SK-N-SH (cell line): ENCODE data around the gene WBP1L. TPM values are rescaled to one million over a fixed set of nuclear protein-coding genes. Genes with fewer than 3 reads are reported as not detected.

Source experiments
- CTCF ChIA-PET: fragments of 300-600, 350-600 bp; formaldehyde crosslinking; extraction: SDS; loops from one replicate; lab custom pipeline; 2021; lab: Yijun Ruan, JAX
- POLR2A ChIA-PET: fragments of 350-600 bp; sonication (Branson Sonifier 250); formaldehyde crosslinking; extraction: SDS; loops from one replicate; lab custom pipeline; 2020; ENCODE audit warnings: antibody characterized with exemption, inconsistent platforms; lab: Yijun Ruan, JAX
- DNase-seq: peaks from one replicate; pipeline ENCODE4 v3.0.0; 2012
- H2AFZ ChIP-seq: fragments of 200-600 bp; sonication (generic); 2 replicates; pipeline ENCODE4 v1.8.1; 2016; ENCODE audit warnings: antibody characterized with exemption, mild to moderate bottlenecking, low read depth
- H3F3A ChIP-seq: fragments of 200-600 bp; sonication (generic); replicated peaks from 2 replicates; pipeline ENCODE3; 2016; ENCODE audit warnings: antibody characterized with exemption, mild to moderate bottlenecking; ENCODE audit not compliant: insufficient read depth
- H3K27ac ChIP-seq, 2 experiments: fragments of 200-500 bp in 1 of 2; fragments of 200-600 bp in 1 of 2; sonication (Bioruptor generic) in 1 of 2; sonication (generic), shearing (Covaris generic) in 1 of 2; 2 replicates each; pipeline versions ENCODE4 v1.5.1 to v1.6.1; 2014 to 2016; ENCODE audit warnings: low read depth in 2 of 2, inconsistent platforms in 1 of 2, low read length in 1 of 2, mild to moderate bottlenecking in 1 of 2, mixed read lengths in 1 of 2
- H3K27me3 ChIP-seq: fragments of 200-600 bp; sonication (generic), shearing (Covaris generic); 2 replicates; pipeline ENCODE4 v1.6.1; 2016; ENCODE audit warnings: mixed run types; ENCODE audit not compliant: insufficient read depth
- H3K36me3 ChIP-seq, 2 experiments: fragments of 200-500 bp in 1 of 2; fragments of 200-600 bp in 1 of 2; sonication (Bioruptor generic) in 1 of 2; sonication (generic) in 1 of 2; replicated peaks in 1 of 2; 2 replicates each; pipeline versions ENCODE3 to v1.5.1; 2014 to 2016; ENCODE audit warnings: low read length in 1 of 2, mild to moderate bottlenecking in 1 of 2; ENCODE audit not compliant: insufficient read depth in 2 of 2, control insufficient read depth in 1 of 2
- H3K4me1 ChIP-seq, 2 experiments: fragments of 200-500 bp in 1 of 2; fragments of 200-600 bp in 1 of 2; sonication (Bioruptor generic) in 1 of 2; sonication (generic), shearing (Covaris generic) in 1 of 2; 2 replicates each; pipeline versions ENCODE4 v1.5.1 to v1.6.1; 2014 to 2016; ENCODE audit warnings: low read depth in 1 of 2, low read length in 1 of 2, mixed run types in 1 of 2; ENCODE audit not compliant: insufficient read depth in 2 of 2, control insufficient read depth in 1 of 2
- H3K4me2 ChIP-seq: fragments of 200-600 bp; sonication (generic), shearing (Covaris generic); 2 replicates; pipeline ENCODE4 v1.6.1; 2017; ENCODE audit warnings: mixed run types
- H3K4me3 ChIP-seq, 2 experiments: fragments of 200-500 bp in 1 of 2; fragments of 200-600 bp in 1 of 2; sonication (Bioruptor generic) in 1 of 2; sonication (generic), shearing (Covaris generic) in 1 of 2; 2 replicates each; pipeline versions ENCODE4 v1.5.1 to v1.8.1; 2014 to 2016; ENCODE audit warnings: low read depth in 2 of 2, inconsistent platforms in 1 of 2, low read length in 1 of 2, mild to moderate bottlenecking in 1 of 2, mixed read lengths in 1 of 2, moderate library complexity in 1 of 2
- H3K79me2 ChIP-seq: fragments of 200-600 bp; sonication (generic); 2 replicates; pipeline ENCODE4 v1.8.1; 2017; ENCODE audit warnings: mild to moderate bottlenecking; ENCODE audit not compliant: insufficient read depth
- H3K9ac ChIP-seq: fragments of 200-600 bp; sonication (generic); 2 replicates; pipeline ENCODE4 v1.6.1; 2017; ENCODE audit warnings: mixed run types
- H3K9me2 ChIP-seq: fragments of 200-600 bp; sonication (generic); 2 replicates; pipeline ENCODE4 v1.6.1; 2017; ENCODE audit warnings: mixed run types
- H3K9me3 ChIP-seq: fragments of 200-600 bp; sonication (generic); 2 replicates; pipeline ENCODE4 v1.6.1; 2017; ENCODE audit warnings: mixed run types, mild to moderate bottlenecking, moderate library complexity
- H4K20me1 ChIP-seq: fragments of 200-600 bp; sonication (generic); 2 replicates; pipeline ENCODE4 v1.6.1; 2017; ENCODE audit warnings: mild to moderate bottlenecking, mixed run types; ENCODE audit not compliant: insufficient read depth
- CHD2 ChIP-seq: fragments of 150-350 bp; IDR thresholded peaks from 2 replicates; pipeline ENCODE4 v1.6.1; 2018; ENCODE audit warnings: low read length; ENCODE audit not compliant: partially characterized antibody
- ELF1 ChIP-seq: IDR thresholded peaks from 2 replicates; pipeline ENCODE4 v1.4.0; 2012
- FOXJ3 ChIP-seq: sonication (generic); formaldehyde crosslinking; IDR thresholded peaks from 2 replicates; pipeline ENCODE4 v1.5.1; 2020; ENCODE audit warnings: mild to moderate bottlenecking, missing genetic modification reagents
- FOXM1 ChIP-seq: IDR thresholded peaks from 2 replicates; pipeline ENCODE4 v1.4.0; 2012; ENCODE audit warnings: low read depth, mild to moderate bottlenecking
- GABPA ChIP-seq: IDR thresholded peaks from 2 replicates; pipeline ENCODE4 v1.4.0; 2012; ENCODE audit warnings: low read depth, mild to moderate bottlenecking
- POLR2AphosphoS5 ChIP-seq: IDR thresholded peaks from 2 replicates; pipeline ENCODE4 v1.6.1; 2012; ENCODE audit warnings: low read depth, low read length
- TAF1 ChIP-seq: IDR thresholded peaks from 2 replicates; pipeline ENCODE4 v1.6.1; 2012; ENCODE audit warnings: low read depth, mild to moderate bottlenecking, low read length, moderate library complexity, borderline replicate concordance
- WGBS: methylation state at CpG from one replicate; pipeline ENCODE4 v1.1.6; 2017; ENCODE audit warnings: low lambda C conversion rate; 5-methylcytosine and 5-hydroxymethylcytosine counted together
- polyA plus RNA-seq, 3 experiments: library from polyadenylated mRNA; depleted of rRNA; stranded (reverse); fragments of >200 nt; gene quantifications; 2 replicates each; pipeline ENCODE4 v1.2.3, GENCODE V29; 2012
- small RNA-seq, 7 experiments: library from RNA; depleted of rRNA; stranded (forward); fragments of <200 nt; gene quantifications; one replicate each; pipeline ENCODE3, GENCODE V24; 2012
- TF ChIP-seq, protein P1 (sequence below): fragments of 200-600 bp; sonication (generic); IDR thresholded peaks from 2 replicates; pipeline ENCODE4 v1.6.1; 2017; ENCODE audit warnings: antibody characterized with exemption, mild to moderate bottlenecking, moderate library complexity
- TF ChIP-seq, protein P2 (sequence below): fragments of 150-350 bp; IDR thresholded peaks from 2 replicates; pipeline ENCODE4 v1.6.1; 2016; ENCODE audit warnings: mild to moderate bottlenecking, low read depth, low read length

The WBP1L gene
- polyA plus RNA-seq, 1 of the 3 experiments (the other 2 are of a cell fraction) = 22.8 TPM

DNA sequence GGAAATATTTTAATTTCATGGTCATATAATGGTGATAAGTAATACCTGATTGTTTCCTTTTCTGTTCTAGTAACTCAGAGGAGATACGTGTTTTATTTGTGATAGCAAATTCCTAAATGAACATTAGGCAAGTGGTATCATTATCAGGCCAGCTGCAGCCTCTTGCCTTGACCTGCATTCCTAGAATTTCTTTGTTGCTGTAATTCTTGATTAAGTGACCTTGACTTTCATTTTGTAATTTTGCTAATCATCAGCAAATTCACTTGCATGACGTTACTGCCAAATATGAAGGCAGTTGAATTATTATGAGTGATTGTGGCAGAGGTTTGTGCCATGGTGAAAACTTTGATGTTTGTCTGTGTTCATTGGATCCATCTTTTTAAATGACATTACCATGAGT is 119.9 kb downstream of the WBP1L start:
- Histone ChIP-seq H3F3A (peaks cover 12% of the 10 kb centered on the region), H3K4me2 (no peak overlapping the region), H3K9me2 (no peaks in the 10 kb centered on the region), H3K9me3 (no peaks in the 10 kb centered on the region), H3K79me2 (no peaks in the 10 kb centered on the region; the same call in 1 of the 2 replicates), H3K4me3 (no peak overlapping the region), H3K27me3 (no peaks in the 10 kb centered on the region), H4K20me1 (no peaks in the 10 kb centered on the region), H3K27ac (no peak overlapping the region), H2AFZ (no peak overlapping the region), H3K4me1 (no peaks in the 10 kb centered on the region), H3K36me3 (peaks cover 18 to 29% of the 10 kb centered on the region in 2 experiments), H3K9ac (no peak overlapping the region)
- no peak for DNase-seq
- no peak for TF ChIP-seq FOXJ3 (CRISPR knock-in tag)
- no peak for TF ChIP-seq GABPA
- TF ChIP-seq ELF1 = no peak
- ChIA-PET POLR2A (no interaction called here), CTCF (no interaction called here)
- WGBS = 83% methylated on average over 2 of the region's 2 CpGs

DNA sequence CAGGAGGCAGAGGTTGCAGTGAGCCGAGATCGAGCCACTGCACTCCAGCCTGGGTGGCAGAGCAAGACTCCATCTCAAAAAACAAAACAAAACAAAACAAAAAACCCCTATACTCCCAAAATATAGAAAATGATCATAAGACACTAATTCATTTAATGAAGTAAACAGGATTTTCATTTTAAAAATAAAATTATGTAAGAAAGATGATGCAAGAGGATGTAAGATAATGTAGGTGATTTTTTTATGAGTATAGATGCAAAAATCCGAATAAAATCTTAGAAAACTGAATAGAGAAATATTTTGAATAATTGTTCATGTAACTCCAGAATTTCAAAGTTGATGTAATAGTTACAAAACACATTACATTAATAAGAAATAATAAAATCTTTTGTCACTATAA is 121.9 kb downstream of the WBP1L start:
- 93% methylated on average over 3 of the region's 3 CpGs for WGBS
- TF ChIP-seq CHD2 (no peak), POLR2AphosphoS5 (no peak), TAF1 (no peak), FOXM1 (no peak)
- TF ChIP-seq, protein P1, sequence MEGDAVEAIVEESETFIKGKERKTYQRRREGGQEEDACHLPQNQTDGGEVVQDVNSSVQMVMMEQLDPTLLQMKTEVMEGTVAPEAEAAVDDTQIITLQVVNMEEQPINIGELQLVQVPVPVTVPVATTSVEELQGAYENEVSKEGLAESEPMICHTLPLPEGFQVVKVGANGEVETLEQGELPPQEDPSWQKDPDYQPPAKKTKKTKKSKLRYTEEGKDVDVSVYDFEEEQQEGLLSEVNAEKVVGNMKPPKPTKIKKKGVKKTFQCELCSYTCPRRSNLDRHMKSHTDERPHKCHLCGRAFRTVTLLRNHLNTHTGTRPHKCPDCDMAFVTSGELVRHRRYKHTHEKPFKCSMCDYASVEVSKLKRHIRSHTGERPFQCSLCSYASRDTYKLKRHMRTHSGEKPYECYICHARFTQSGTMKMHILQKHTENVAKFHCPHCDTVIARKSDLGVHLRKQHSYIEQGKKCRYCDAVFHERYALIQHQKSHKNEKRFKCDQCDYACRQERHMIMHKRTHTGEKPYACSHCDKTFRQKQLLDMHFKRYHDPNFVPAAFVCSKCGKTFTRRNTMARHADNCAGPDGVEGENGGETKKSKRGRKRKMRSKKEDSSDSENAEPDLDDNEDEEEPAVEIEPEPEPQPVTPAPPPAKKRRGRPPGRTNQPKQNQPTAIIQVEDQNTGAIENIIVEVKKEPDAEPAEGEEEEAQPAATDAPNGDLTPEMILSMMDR = no peak
- TF ChIP-seq, protein P2, sequence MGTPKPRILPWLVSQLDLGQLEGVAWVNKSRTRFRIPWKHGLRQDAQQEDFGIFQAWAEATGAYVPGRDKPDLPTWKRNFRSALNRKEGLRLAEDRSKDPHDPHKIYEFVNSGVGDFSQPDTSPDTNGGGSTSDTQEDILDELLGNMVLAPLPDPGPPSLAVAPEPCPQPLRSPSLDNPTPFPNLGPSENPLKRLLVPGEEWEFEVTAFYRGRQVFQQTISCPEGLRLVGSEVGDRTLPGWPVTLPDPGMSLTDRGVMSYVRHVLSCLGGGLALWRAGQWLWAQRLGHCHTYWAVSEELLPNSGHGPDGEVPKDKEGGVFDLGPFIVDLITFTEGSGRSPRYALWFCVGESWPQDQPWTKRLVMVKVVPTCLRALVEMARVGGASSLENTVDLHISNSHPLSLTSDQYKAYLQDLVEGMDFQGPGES = no peak
- TF ChIP-seq, all 33 proteins: peak for 0
- Histone ChIP-seq H3K9me3 (no peaks in the 10 kb centered on the region), H3K79me2 (no peaks in the 10 kb centered on the region), H3K27ac (no peak overlapping the region), H3F3A (peaks cover 12% of the 10 kb centered on the region), H3K4me3 (no peak overlapping the region), H3K4me1 (peaks cover 0 to 6% of the 10 kb centered on the region in 2 experiments; a peak in 1 of 4 replicates), H3K36me3 (peaks cover 18 to 28% of the 10 kb centered on the region in 2 experiments), H3K9ac (no peak overlapping the region), H4K20me1 (no peaks in the 10 kb centered on the region), H3K9me2 (no peaks in the 10 kb centered on the region), H3K4me2 (no peak overlapping the region), H2AFZ (no peak overlapping the region), H3K27me3 (no peaks in the 10 kb centered on the region)
- ChIA-PET CTCF (interaction anchor here (0.9 to 1.1 kb wide), 3 partner anchors 9 to 52 kb away, joined by 3 to 5 read pairs (median 4); partner anchors contain the start of genes BORCS7 and CNNM2), POLR2A (no interaction called here)
- no peak for DNase-seq

Small RNA genes within 50 kb of the gene (small RNA-seq; reads per million reads assigned to genes)
- 0 reads per million in 7 experiments for gene RNU6-1231P

Other genes with a start within 250 kb of the WBP1L start
- 106 and 117 TPM in 2 replicates for gene ACTR1A, start 241.2 kb upstream of the WBP1L start, polyA plus RNA-seq (2012; rRNA removed)
- gene SUFU, start 240.0 kb upstream of the WBP1L start, polyA plus RNA-seq (2012; rRNA removed) = 4.6 and 5.7 TPM in 2 replicates
- gene TRIM8, start 99.5 kb upstream of the WBP1L start, polyA plus RNA-seq (2012; rRNA removed) = 67.0 and 108 TPM in 2 replicates
- 11.2 and 12.5 TPM in 2 replicates for gene ARL3, start 29.6 kb upstream of the WBP1L start, polyA plus RNA-seq (2012; rRNA removed)
- gene SFXN2, start 29.3 kb upstream of the WBP1L start, polyA plus RNA-seq (2012; rRNA removed) = 10.2 and 10.6 TPM in 2 replicates
- gene CYP17A1, start 93.5 kb downstream of the WBP1L start, polyA plus RNA-seq (2012; rRNA removed) = not detected in 2 replicates
- gene BORCS7, start 110.3 kb downstream of the WBP1L start, polyA plus RNA-seq (2012; rRNA removed) = 42.7 and 45.4 TPM in 2 replicates
- gene AS3MT, start 125.5 kb downstream of the WBP1L start, polyA plus RNA-seq (2012; rRNA removed) = 9.0 and 9.7 TPM in 2 replicates
- gene CNNM2, start 174.3 kb downstream of the WBP1L start, polyA plus RNA-seq (2012; rRNA removed) = 2.2 and 4.0 TPM in 2 replicates